ENCODE data around the gene PANX2.

Gene PANX2

DNA sequence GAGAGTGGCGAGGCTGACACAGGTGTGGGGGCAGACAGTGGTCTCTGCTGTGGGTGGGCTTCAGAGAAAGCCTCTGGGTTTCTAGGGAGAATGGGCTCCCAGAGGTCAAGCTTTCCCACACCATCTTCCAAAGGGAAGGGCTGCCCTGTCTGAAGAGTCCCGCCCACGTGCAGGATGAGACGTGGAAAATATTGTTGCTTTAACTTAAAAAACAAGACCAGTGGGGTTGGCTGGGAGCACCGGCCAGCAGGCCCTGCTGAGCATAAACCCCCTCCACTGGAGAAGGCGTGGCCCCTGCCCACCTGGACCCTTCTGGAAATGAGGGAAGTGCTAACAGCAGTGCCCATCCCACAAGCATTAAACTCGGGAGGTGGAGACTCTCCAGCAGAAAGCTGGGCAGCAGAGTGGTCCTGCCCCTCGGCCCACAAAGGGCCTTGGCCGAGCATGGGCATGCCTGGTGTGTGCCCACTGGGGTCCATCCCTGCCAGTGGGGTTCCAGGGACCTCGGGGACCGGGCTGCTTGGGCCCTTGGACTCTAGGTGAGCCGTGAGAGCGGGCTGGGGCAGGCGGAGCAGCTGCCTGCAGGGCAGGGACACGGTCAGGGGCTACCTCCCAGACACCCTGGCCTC, 45.6 kb downstream of the PANX2 start:
- no peak for DNase-seq (ENCODE audit: low read depth)

GRCh38 chr22:50216684-50217520, 46.4 kb downstream of the PANX2 start:
- no peak for DNase-seq (ENCODE audit: low read depth)

DNA sequence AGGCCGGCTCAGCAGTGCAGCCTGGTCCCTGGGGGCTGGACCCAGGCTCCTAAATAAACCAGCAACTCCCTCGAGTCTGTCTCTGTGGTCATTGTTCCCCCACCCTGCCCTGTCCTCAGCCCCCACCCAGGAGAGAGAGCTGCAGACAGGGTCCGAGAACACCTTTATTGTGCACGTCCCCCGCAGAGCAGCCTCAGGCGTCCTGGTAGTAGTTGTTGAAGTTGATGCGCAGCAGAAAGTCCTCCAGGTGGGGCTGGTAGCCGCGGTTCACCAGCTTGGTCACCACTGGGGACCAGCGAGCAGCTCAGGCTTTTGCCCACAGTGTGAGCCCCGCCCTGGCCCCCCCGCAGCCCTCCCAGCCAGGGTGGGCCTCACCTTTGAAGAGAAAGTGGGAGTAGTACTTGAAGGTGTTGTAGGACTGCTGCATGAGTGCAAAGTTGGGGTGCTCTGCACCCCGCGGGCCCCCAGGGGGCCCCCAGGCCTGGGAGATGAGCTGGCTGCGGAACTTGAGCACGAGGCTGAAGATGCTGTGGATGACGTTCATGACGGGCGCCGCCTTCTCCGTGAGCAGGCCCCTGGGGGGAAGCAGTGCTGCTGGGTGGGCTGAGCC, 47.1 kb downstream of the PANX2 start:
- no peak for DNase-seq (ENCODE audit: low read depth)

- DNase-seq (ENCODE audit: low read depth) = no peak
Observed at GRCh38 chr22:50218153-50218995, 47.8 kb downstream of the PANX2 start.

DNA sequence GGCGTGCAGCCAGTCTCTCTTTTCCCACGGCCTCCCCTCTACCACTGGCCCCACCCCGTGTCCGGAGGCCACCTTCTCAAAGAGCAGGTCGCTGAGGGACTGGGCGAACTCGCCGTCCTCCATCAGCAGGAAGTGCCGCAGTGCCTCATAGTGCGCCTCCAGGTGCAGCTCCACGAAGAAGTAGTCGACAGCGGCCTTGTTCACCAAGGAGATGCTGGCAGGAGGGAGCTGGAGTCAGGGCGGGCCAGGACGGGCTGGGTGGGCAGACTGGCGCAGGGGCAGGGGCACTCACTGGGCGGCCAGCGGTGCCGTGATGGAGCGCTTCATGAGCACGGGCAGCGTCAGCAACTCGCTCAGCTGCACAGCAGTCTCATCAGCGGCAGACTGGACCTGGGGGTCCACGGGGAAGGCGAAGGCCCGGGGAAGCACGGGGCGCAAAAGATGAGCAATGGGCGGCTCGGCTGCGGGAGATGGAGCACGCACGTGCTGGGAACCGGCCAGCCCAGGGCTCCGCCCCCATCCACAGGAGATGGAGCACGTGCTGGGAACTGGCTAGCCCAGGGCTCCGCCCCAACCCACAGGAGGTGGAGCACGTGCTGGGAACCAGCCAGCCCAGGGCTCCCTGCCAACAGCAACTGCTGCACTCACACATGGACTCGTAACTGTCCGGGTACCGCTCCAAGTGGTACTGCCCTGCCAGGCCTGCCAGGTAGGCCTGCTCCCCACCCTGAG, 48.6 kb downstream of the PANX2 start:
- DNase-seq (ENCODE audit: low read depth) = no peak

DNA sequence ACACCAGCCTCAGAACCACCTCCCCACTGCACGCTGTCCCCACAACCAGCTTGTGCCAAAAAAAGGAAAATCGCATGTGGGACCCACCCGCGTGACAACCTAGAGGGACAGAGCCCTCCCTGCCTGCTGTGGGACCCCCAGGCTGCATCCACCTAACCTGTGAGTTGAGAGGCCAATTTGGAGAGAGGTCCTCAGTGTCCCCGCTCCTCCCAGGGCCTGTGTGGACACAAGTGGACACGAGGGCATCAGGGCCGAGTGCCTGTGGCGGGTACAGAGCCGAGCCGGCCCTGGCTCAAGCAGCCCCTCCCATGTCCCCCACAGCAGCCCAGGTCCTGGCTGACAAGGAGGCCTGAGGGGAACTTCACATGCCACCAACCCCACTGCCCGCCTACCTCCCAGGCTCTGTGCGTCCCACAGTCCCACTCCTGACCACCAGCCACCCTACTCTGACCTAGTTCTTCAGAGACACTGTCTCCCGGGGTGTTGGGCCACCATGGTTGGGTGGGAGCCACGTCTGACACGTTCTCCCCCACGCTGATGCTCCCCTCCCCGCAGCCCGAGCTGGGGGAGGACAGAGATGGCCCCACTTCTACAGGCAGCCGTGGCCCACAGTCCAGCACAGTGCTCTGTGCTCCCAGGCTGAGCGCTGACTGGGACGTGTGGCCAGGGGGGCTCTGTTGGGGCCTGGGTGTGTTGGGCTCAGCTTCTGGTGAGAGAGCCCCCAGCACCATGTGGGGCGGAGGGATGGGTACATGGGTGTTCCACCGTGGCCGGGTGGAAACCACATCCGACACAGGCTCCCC, 49.5 kb downstream of the PANX2 start:
- no peak for DNase-seq (ENCODE audit: low read depth)

DNA sequence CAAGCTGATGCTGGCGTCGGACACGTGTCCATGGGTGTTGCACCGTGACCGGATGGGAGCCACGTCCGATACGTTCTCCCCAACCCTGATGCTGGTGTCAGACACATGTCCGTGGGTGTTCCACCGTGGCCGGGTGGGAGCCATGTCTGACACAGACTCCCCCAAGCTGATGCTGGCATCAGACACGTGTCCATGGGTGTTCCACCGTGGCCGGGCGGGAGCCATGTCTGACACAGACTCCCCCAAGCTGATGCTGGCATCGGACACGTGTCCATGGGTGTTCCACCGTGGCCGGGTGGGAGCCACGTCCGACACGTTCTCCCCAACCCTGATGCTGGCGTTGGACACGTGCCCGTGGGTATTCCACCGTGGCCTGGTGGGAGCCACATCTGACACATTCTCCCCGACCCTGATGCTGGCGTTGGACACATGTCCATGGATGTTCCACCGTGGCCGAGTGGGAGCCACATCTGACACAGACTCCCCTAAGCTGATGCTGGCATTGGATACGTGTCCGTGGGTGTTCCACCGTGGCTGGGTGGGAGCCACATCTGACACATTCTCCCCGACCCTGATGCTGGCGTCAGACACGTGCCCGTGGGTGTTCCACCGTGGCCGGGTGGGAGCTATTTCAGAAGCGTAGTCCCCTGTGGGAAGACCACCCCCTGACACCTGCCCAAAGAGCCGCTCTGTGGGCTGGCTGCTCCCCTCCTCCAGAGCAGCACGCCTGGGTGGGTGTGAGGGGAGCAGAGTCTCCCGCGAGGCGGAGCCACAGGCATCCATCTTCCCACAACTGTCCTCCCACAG, 50.3 kb downstream of the PANX2 start:
- DNase-seq (ENCODE audit: low read depth) = no peak

GRCh38 chr22:50221410-50222300, 51.1 kb downstream of the PANX2 start:
- no peak for DNase-seq (ENCODE audit: low read depth)

GRCh38 chr22:50222508-50222907, 52.0 kb downstream of the PANX2 start:
- DNase-seq (ENCODE audit: low read depth) = no peak

GRCh38 chr22:50224071-50224470, 53.5 kb downstream of the PANX2 start:
- DNase-seq (ENCODE audit: low read depth) = no peak

GRCh38 chr22:50225200-50225969, 54.9 kb downstream of the PANX2 start:
- DNase-seq (ENCODE audit: low read depth) = no peak

DNA sequence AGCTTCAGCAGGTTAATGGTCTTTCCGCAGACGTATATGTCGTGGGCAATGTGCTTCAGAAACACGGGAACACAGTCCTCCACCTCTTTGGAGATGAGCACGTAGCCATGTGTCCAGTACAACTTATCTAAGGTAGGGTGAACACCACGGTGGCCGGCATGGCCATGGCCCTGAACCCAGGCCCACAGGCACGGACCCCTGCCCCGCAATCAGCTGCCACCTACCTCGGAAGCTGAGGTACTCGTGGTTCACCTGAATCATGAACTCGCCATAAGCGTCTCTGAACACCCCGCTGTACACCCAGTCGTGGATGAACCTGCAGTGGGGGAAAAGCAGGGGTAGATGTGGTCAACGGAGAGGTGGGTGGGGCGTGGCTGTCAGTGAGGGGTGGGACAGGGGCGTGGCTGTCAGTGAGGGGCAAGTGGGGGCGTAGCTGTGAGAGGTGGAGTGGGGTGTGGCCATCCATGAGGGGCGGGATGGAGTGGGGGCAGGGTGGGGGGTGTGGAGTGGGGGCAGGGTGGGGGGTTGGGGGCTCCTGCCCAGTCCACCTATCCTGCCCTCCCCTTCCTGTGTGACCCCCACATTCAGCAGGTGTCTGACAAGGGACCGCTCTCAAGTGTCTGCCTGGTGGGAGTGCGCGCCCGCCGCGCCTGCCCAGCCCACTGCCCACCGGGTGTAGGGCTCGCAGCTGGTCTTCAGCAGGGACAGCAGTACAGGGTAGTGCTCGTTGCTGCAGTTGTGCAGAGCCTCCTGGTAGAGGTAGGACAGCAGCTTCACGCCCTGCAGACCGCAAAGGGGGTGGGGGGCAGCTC, 55.7 kb downstream of the PANX2 start:
- no peak for DNase-seq (ENCODE audit: low read depth)

GRCh38 chr22:50226875-50227165, 56.3 kb downstream of the PANX2 start:
- no peak for DNase-seq (ENCODE audit: low read depth)

GRCh38 chr22:50227579-50228215, 57.2 kb downstream of the PANX2 start:
- no peak for DNase-seq (ENCODE audit: low read depth)

GRCh38 chr22:50228366-50228765, 57.8 kb downstream of the PANX2 start:
- no peak for DNase-seq (ENCODE audit: low read depth)

GRCh38 chr22:50229370-50229769, 58.8 kb downstream of the PANX2 start:
- DNase-seq (ENCODE audit: low read depth) = no peak

All from activated T-helper 9 cell treated with anti-CD3 and anti-CD28 coated beads, Interleukin-2, amount 50 U/mL, for 16 hours (primary cell).